Kidney capillary endothelial cell (primary cell): Measurements from ENCODE around the gene DYNLL2.
A peak's percentile ranks its signal among the peaks of the same experiment; 100 is the strongest.
"Not testable (repeated sequence)": the region's sequence is repeated elsewhere in the genome, so short reads cannot be mapped to it uniquely, and the experiment has no call there.

Experiments used
- DNase-seq: peaks from one replicate; pipeline ENCODE4 v3.0.0-alpha.2; 2018; ENCODE audit warnings: low spot score

DYNLL2 gene

DNA sequence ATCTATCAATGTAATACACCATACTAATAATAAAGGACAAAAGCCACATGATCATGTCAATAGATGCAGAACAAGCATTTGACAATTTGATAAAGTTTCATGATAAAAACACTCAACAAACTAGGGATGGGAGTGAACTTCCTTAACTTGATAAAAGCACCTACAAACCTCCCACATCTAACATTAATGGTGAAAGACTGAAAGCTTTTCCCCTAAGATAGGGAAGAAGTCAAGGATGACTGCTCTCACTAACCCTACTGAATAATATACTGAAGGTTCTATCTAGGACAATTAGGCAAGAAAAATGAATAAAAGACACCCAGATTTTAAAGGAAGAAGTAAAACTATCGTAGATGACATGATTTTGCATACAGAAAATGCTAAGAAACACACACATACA lies 10.4 kb upstream of the DYNLL2 start:
- no peak for DNase-seq

- DNase-seq: not testable (repeated sequence)
Measured at GRCh38 chr17:58073266-58073665, 10.0 kb upstream of the DYNLL2 start.

DNA sequence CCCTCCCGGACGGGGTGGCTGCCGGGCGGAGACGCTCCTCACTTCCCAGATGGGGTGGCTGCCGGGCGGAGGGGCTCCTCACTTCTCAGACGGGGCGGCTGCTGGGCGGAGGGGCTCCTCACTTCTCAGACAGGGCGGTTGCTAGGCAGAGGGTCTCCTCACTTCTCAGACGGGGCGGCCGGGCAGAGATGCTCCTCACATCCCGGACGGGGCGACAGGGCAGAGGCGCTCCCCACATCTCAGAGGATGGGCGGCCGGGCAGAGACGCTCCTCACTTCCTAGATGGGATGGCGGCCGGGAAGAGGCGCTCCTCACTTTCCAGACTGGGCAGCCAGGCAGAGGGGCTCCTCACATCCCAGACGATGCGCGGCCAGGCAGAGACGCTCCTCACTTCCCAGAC lies 8.8 kb upstream of the DYNLL2 start:
- not testable (repeated sequence) for DNase-seq

GRCh38 chr17:58079300-58080033 lies 3.8 kb upstream of the DYNLL2 start:
- no peak for DNase-seq

GRCh38 chr17:58081646-58082340 lies 1.4 kb upstream of the DYNLL2 start:
- DNase-seq: no peak

GRCh38 chr17:58082341-58082869 lies 814 bp upstream of the DYNLL2 start:
- no peak for DNase-seq

GRCh38 chr17:58083491-58084316 lies 485 bp downstream of the DYNLL2 start:
- peak; percentile 60 for DNase-seq

DNA sequence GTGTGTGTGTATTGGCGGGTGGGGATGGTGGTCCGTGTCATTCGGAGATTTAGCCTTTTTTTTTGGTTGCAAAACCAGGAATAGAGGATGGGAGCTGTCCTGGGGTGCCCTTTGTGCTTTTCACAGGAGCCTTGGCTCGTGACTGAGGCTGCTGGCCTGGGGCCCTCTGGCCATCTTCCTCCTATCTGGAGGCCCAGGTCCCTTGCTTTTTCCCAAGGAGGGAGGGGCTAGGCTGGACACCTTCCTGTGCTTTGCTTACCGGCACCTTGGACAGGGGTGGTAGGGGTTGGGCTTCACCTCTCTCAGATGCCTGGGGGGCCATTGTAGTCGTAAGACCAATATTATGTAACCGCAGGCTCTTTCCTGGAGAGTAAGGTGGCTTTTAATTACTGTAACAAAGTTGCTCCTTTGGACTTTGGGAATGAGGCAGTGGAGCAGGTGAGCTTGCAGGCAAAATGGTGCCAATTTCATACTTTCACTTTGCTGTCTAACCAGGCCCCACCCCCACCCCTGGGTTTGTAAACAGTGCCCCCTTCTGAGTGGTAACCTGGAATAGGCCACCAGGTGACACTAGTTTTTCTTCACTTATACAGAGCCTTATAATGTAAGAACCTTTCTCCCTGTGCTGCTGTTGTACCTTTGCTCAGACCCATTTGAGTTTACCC lies 1.2 kb downstream of the DYNLL2 start:
- peak; percentile 10 for DNase-seq

DNA sequence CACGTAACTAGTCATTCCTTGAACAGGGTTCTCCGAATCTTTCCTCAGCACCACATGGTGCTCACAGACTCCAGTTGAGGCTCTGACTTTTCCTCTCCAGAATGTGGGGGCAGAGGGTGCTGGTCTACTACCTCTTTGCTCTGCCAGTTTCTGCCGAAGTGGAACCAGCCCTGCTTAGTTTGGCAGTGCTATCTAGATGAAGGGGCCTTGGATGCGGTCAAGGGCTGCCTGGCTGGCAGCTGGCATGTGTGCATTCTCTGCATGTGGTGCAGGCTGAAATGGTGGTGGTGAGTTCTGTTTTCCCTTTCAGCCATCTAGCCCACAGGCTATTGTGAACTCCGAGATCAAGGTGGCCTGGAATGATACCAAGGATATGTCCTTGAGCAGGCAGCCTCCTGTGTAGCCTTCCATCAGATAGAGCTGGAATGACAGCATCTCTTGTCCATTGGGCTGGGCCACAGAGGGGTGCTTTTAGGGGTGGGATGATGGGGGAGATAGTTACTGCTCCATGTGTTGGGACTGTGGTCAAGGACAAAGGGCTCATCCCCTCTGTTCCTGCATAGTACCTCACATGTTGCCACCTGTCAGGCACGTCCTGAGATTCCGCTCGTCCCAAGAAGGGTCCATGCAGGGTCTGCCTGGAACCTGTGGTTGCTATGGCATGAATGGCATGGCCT lies 2.0 kb downstream of the DYNLL2 start:
- no peak for DNase-seq

GRCh38 chr17:58086953-58087352 lies 3.7 kb downstream of the DYNLL2 start:
- no peak for DNase-seq

GRCh38 chr17:58088624-58089023 lies 5.4 kb downstream of the DYNLL2 start:
- no peak for DNase-seq

- DNase-seq: no peak
Measured at GRCh38 chr17:58089111-58089510, 5.9 kb downstream of the DYNLL2 start.

DNA sequence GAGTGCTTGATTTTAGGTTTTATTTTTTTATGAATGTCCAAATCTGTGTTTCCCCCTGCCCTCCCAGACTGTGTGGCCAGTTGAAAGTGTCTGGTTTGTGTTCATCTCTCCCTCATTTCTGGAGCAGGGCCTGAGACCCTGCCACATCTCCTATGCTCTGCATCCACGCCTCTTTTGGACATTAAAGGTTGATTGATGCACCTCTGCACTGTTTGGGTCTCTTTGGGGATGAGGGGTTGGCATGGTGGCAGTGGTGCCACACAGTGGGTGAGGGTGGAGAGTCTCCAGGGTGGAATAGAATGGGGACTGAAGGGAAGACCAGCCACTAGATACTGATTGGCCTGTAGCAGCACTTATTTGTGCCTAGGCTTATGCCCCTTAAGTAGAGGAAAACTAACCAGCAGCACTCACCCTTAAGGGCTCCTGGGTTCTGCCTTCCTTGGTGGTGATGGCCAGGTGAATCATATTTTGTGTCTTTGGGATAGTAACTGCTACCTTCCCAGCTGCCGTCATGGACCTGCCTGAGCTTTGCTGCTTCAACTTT lies 7.9 kb downstream of the DYNLL2 start:
- no peak for DNase-seq

DNA sequence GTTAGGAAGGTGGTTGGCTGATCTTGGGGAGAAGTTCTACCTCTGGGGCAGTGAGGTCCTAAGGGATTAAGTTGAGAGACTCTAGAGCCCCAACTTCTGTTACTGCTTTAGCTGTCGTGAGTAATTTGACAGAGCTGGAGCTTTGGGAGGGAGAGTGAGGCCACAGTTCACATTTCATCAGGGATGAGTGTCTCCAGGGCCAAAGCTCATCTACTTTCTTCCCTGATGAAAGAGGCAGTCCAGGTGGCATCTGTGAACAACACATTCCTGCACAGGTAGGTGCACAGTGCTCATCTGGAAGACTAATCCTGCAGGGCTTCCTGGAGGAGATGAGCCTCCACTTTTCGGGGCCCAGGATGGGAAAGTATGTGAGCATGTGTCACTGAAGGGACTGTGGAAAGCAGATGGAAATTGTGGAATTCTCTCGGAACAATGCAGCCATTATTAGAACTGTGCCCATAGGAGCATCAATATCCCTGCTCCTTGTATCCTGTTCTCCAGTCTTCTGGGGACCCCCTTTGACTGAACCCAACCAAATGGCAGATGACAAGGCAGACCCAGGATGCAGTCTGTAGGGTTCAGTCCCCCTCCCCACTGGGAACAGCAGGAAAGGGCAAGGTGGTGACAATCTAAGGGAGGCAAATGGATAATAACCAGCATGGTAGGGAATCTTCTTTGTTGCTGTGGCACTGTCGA lies 9.0 kb downstream of the DYNLL2 start:
- DNase-seq: no peak

DNA sequence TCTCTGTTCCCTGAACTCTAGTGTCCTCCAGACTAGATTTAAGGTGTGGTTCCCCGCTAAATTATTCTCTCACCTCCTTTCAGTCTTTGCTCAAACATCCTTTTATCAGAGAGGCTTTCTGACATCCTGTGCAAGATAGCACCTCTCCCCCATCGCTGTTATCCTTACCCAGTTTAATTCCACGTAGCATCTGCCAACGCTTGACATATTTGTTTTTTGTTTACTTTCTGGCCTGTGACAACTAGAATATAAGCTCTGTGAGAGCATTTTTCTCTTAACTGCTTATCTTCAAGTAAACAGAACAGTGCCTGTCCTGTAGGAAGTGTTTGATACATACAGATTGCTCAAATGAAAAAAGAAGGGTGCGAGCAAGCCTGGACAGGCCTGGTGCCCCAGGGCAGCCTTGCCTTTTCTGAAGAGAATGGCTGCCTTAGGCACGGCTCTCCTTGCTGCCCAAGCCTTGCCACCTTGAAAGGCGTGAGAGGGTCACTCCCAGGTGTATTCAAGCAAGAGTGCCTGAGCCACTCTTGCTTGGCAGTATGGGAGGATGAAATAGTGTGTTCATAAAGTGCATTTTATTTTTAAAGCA lies 9.7 kb downstream of the DYNLL2 start:
- no peak for DNase-seq

- no peak for DNase-seq
Measured at GRCh38 chr17:58094118-58094517, 10.9 kb downstream of the DYNLL2 start.

DNA sequence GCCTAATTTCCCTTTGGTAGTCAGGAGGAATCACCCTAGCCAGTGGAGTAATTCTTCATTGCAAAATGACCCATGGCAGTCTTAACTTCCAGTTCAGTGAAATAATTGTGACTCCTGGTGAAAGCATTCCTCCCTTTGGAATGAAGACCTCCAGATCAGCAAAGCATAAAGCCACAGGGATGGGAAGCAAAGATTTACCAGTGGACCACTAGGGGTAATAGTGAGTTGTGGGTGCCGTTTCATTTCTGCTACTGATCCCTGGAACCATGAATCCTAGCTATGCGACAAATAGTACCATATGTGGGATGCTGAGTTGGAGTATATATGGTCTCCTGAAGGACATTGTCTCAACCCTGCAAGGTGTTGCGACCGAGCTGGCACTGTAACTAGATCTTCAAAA lies 13.7 kb downstream of the DYNLL2 start:
- DNase-seq: no peak

GRCh38 chr17:58097384-58098088 lies 14.3 kb downstream of the DYNLL2 start:
- no peak for DNase-seq

GRCh38 chr17:58100506-58100905 lies 17.3 kb downstream of the DYNLL2 start:
- no peak for DNase-seq
